ENCODE data around the gene EPOP. TPM values are rescaled to one million over a fixed set of nuclear protein-coding genes. Genes with fewer than 3 reads are reported as not detected.

The EPOP gene
- total and polyA plus RNA-seq, 2 of the 13 experiments (the other 11 are each of a cell fraction or from before 2014, with no cell fraction given) = 14.7 to 37.8 TPM

DNA sequence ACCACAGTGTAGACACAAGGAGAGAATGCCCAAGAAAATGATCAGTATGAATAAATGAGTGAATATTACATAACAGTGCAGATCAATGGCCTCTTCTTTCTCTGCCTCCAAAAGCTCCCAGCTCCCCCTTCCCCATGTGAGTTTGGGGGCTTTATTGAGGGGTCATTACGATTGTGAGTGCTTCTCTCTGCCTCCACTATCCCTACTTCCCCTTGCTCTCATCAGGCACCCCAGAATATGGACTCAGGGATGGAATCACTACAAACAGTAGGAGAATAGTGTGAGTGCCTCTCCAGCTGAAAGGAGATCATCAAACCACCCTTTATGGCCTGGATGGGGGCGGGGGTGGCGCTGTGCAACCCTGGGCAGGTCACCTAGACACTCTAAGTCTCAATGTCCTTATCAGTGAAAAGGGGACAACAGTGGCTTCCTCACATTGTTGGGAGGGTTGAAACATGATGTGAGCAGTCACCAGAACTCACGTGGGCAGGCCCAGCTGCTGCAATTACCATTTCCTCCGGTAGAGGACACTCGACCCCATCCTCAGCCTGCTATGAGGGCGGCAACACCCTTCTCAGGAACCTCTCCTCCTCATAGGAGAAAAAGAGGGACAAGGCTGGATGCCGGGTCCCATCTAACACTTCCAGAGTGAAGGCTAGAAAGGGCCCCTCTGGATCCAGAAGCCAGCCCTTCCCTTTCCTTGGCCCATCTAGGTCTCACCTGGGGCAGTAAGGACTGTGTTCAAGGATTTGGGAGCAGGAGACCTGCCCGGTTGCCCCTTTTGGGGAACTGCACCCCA, 2.1 kb upstream of the EPOP start (continued):
- TF ChIP-seq MTA1 (CRISPR knock-in tag; IDR thresholded peaks at IDR 0.05; ENCODE audit: borderline replicate concordance) = no peak; the same call in 1 of the 2 replicates
- peak; percentile 76; the same call in 1 of the 2 replicates for TF ChIP-seq ATF7-NPFF (CRISPR knock-in tag; IDR thresholded peaks at IDR 0.05; ENCODE audit: low read depth)
- no peak for TF ChIP-seq ZNF567 (CRISPR knock-in tag; IDR thresholded peaks at IDR 0.05; ENCODE audit: borderline replicate concordance)
- TF ChIP-seq, protein P1, sequence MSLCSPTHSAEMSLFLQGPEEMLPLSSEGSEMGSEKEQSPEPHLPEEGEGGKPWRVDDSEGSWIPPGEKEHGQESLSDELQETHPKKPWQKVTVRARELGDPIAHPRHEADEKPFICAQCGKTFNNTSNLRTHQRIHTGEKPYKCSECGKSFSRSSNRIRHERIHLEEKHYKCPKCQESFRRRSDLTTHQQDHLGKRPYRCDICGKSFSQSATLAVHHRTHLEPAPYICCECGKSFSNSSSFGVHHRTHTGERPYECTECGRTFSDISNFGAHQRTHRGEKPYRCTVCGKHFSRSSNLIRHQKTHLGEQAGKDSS (CRISPR knock-in tag; IDR thresholded peaks at IDR 0.05; ENCODE audit: borderline replicate concordance, low read depth) = peak; percentile 65; the same call in 1 of the 2 replicates
- no peak for TF ChIP-seq ZNF839 (CRISPR knock-in tag; IDR thresholded peaks at IDR 0.05; ENCODE audit: borderline replicate concordance)
- TF ChIP-seq POLR2AphosphoS2 (IDR thresholded peaks at IDR 0.05; ENCODE audit: low read depth, low read length) = no peak
- TF ChIP-seq MAFG (CRISPR knock-in tag; IDR thresholded peaks at IDR 0.05) = no peak
- TF ChIP-seq STAG1 (CRISPR knock-in tag; IDR thresholded peaks at IDR 0.05) = peak; percentile 95
- TF ChIP-seq MTF1 (CRISPR knock-in tag; IDR thresholded peaks at IDR 0.05) = no peak
- TF ChIP-seq KLF15 (CRISPR knock-in tag; IDR thresholded peaks at IDR 0.05; ENCODE audit: borderline replicate concordance) = no peak
- peak; percentile 68 for TF ChIP-seq ZNF350 (CRISPR knock-in tag; IDR thresholded peaks at IDR 0.05; ENCODE audit: borderline replicate concordance, low read depth)
- TF ChIP-seq SNAPC2 (CRISPR knock-in tag; IDR thresholded peaks at IDR 0.05) = no peak
- TF ChIP-seq ZBTB8A (CRISPR knock-in tag; IDR thresholded peaks at IDR 0.05; ENCODE audit: borderline replicate concordance, low read depth) = no peak
- TF ChIP-seq ZNF780A (CRISPR knock-in tag; IDR thresholded peaks at IDR 0.05) = no peak
- TF ChIP-seq DNMT3B (CRISPR knock-in tag; conservative IDR thresholded peaks at IDR 0.05) = 0 out of 2 replicates have a peak, but pooled peaks have one; percentile 59
- 0 out of 2 replicates have a peak, but pooled peaks have one; percentile 57 for TF ChIP-seq TGIF2 (CRISPR knock-in tag; IDR thresholded peaks at IDR 0.05)
- TF ChIP-seq ZNF619 (CRISPR knock-in tag; IDR thresholded peaks at IDR 0.05) = 0 out of 2 replicates have a peak, but pooled peaks have one; percentile 31
- TF ChIP-seq PHF5A (CRISPR knock-in tag; IDR thresholded peaks at IDR 0.05; ENCODE audit: low read depth, unreplicated experiment) = peak; percentile 79
- TF ChIP-seq KAT7 (CRISPR knock-in tag; IDR thresholded peaks at IDR 0.05; ENCODE audit: borderline replicate concordance) = 0 out of 2 replicates have a peak, but pooled peaks have one; percentile 49
- TF ChIP-seq, protein P2, sequence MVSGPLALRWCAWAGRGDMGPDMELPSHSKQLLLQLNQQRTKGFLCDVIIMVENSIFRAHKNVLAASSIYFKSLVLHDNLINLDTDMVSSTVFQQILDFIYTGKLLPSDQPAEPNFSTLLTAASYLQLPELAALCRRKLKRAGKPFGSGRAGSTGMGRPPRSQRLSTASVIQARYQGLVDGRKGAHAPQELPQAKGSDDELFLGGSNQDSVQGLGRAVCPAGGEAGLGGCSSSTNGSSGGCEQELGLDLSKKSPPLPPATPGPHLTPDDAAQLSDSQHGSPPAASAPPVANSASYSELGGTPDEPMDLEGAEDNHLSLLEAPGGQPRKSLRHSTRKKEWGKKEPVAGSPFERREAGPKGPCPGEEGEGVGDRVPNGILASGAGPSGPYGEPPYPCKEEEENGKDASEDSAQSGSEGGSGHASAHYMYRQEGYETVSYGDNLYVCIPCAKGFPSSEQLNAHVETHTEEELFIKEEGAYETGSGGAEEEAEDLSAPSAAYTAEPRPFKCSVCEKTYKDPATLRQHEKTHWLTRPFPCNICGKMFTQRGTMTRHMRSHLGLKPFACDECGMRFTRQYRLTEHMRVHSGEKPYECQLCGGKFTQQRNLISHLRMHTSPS (CRISPR knock-in tag; IDR thresholded peaks at IDR 0.05; ENCODE audit: low read depth) = no peak
- TF ChIP-seq RELA (CRISPR knock-in tag; IDR thresholded peaks at IDR 0.05) = 0 out of 2 replicates have a peak, but pooled peaks have one; percentile 32
- TF ChIP-seq ZNF292 (CRISPR knock-in tag; IDR thresholded peaks at IDR 0.05; ENCODE audit: borderline replicate concordance, low read depth) = peak; percentile 45; the same call in 1 of the 2 replicates
- TF ChIP-seq TCF7L2 (IDR thresholded peaks at IDR 0.05; ENCODE audit: low read depth, low read length) = no peak
- TF ChIP-seq NCOA2 (CRISPR knock-in tag; IDR thresholded peaks at IDR 0.05) = peak; percentile 48; the same call in 1 of the 2 replicates
- TF ChIP-seq TCF7 (IDR thresholded peaks at IDR 0.05; ENCODE audit: low read depth) = no peak
- no peak for TF ChIP-seq FOXP1 (IDR thresholded peaks at IDR 0.05)
- peak; percentile 43; the same call in 1 of the 2 replicates for TF ChIP-seq FOXP1 (CRISPR knock-in tag; IDR thresholded peaks at IDR 0.05)
- peak; percentile 74 for TF ChIP-seq ZNF781 (CRISPR knock-in tag; IDR thresholded peaks at IDR 0.05; ENCODE audit: borderline replicate concordance, not compliant biosample characterization)
- no peak for TF ChIP-seq ZBTB1 (CRISPR knock-in tag; IDR thresholded peaks at IDR 0.05; ENCODE audit: borderline replicate concordance)
- peak; percentile 84 for TF ChIP-seq MED1 (CRISPR knock-in tag; IDR thresholded peaks at IDR 0.05)
